IMR-90 (cell line): ENCODE data around the gene MRTFA. TPM values are rescaled to one million over a fixed set of nuclear protein-coding genes. Genes with fewer than 3 reads are reported as not detected.

ENCODE experiments used
- ATAC-seq: fragments of 200-7000 bp; cut with Tn5 transposase; 2 replicates; pipeline ENCODE4 v1.9.1; 2020; ENCODE audit warnings: low read depth, mild to moderate bottlenecking, moderate library complexity
- BruUV-seq: library from RNA; stranded (reverse); fragments of 400-500 nt; replicated peaks from 2 replicates; lab custom pipeline; 2021; lab: Mats Ljungman, UMichigan
- CTCF ChIA-PET: fragments of 300-600 bp; formaldehyde crosslinking; extraction: SDS; loops from one replicate; lab custom pipeline; 2021; ENCODE audit warnings: antibody characterized with exemption; lab: Yijun Ruan, JAX
- POLR2A ChIA-PET: fragments of 300-600 bp; sonication (Branson Sonifier 250); formaldehyde crosslinking; loops from one replicate; lab custom pipeline; 2022; ENCODE audit warnings: antibody characterized with exemption; ENCODE audit not compliant: unreplicated experiment; lab: Charles Lee
- DNase-seq: peaks from one replicate; pipeline ENCODE4 v3.0.0; 2013
- H2AFZ ChIP-seq: replicated peaks from 2 replicates; pipeline ENCODE3; 2013; ENCODE audit warnings: low read length, mild to moderate bottlenecking; ENCODE audit not compliant: poor library complexity
- H2AK5ac ChIP-seq: 2 replicates; pipeline ENCODE4 v1.6.1; 2013; ENCODE audit warnings: low read depth, low read length, inconsistent platforms
- H2AK9ac ChIP-seq: replicated peaks from 2 replicates; pipeline ENCODE3; 2013; ENCODE audit warnings: mild to moderate bottlenecking, low read depth, low read length, moderate library complexity; ENCODE audit not compliant: poor library complexity
- H2BK120ac ChIP-seq: 2 replicates; pipeline ENCODE4 v1.6.1; 2013; ENCODE audit warnings: low read depth, low read length, inconsistent platforms
- H2BK15ac ChIP-seq: 3 replicates; pipeline ENCODE4 v1.6.1; 2013; ENCODE audit warnings: low read depth, low read length, inconsistent platforms
- H2BK20ac ChIP-seq: 2 replicates; pipeline ENCODE4 v1.6.1; 2013; ENCODE audit warnings: low read depth, mild to moderate bottlenecking, inconsistent platforms, low read length, moderate library complexity
- H2BK5ac ChIP-seq: 2 replicates; pipeline ENCODE4 v1.6.1; 2013; ENCODE audit warnings: mild to moderate bottlenecking, low read depth, low read length, inconsistent platforms; ENCODE audit not compliant: poor library complexity, severe bottlenecking
- H3K14ac ChIP-seq: replicated peaks from 2 replicates; pipeline ENCODE4 v1.6.1; 2013; ENCODE audit warnings: low read depth, low read length, inconsistent platforms
- H3K18ac ChIP-seq: 2 replicates; pipeline ENCODE4 v1.6.1; 2013; ENCODE audit warnings: low read depth, low read length, control low read depth
- H3K23ac ChIP-seq: 2 replicates; pipeline ENCODE4 v1.6.1; 2013; ENCODE audit warnings: low read depth, low read length, inconsistent platforms
- H3K27ac ChIP-seq: 2 replicates; pipeline ENCODE4 v1.5.1; 2013; ENCODE audit warnings: mild to moderate bottlenecking, control low read depth, low read length; ENCODE audit not compliant: insufficient read depth
- H3K27me3 ChIP-seq: 2 replicates; pipeline ENCODE4 v1.6.1; 2013; ENCODE audit warnings: low read length; ENCODE audit not compliant: control insufficient read depth, insufficient read depth
- H3K36me3 ChIP-seq: 2 replicates; pipeline ENCODE4 v1.6.1; 2013; ENCODE audit warnings: low read length, mixed read lengths; ENCODE audit not compliant: control insufficient read depth, insufficient read depth
- H3K4ac ChIP-seq: 2 replicates; pipeline ENCODE4 v1.6.1; 2013; ENCODE audit warnings: low read depth, low read length, inconsistent platforms
- H3K4me1 ChIP-seq: 2 replicates; pipeline ENCODE4 v1.6.1; 2013; ENCODE audit warnings: low read length, mixed read lengths; ENCODE audit not compliant: control insufficient read depth, insufficient read depth
- H3K4me2 ChIP-seq: 2 replicates; pipeline ENCODE4 v1.6.1; 2013; ENCODE audit warnings: low read depth, mild to moderate bottlenecking, control low read depth, low read length, moderate library complexity
- H3K4me3 ChIP-seq: 2 replicates; pipeline ENCODE4 v1.5.1; 2013; ENCODE audit warnings: low read depth, mild to moderate bottlenecking, control low read depth, low read length, moderate library complexity; ENCODE audit not compliant: insufficient read depth
- H3K56ac ChIP-seq: 2 replicates; pipeline ENCODE4 v1.6.1; 2013; ENCODE audit warnings: low read length, inconsistent platforms; ENCODE audit not compliant: insufficient read depth; ENCODE audit errors: extremely low read depth
- H3K79me1 ChIP-seq, 2 experiments: 2 replicates each; pipeline ENCODE4 v1.6.1; 2013; ENCODE audit warnings: low read length in 2 of 2, inconsistent platforms in 1 of 2, low read depth in 1 of 2
- H3K9ac ChIP-seq: 2 replicates; pipeline ENCODE4 v1.6.1; 2013; ENCODE audit warnings: low read depth, low read length, control low read depth
- H3K9me1 ChIP-seq: 2 replicates; pipeline ENCODE4 v1.6.1; 2013; ENCODE audit warnings: low read length, inconsistent platforms; ENCODE audit not compliant: insufficient read depth
- H3K9me3 ChIP-seq: 2 replicates; pipeline ENCODE4 v1.6.1; 2013; ENCODE audit warnings: low read length; ENCODE audit not compliant: control insufficient read depth, insufficient read depth
- H4K20me1 ChIP-seq: 2 replicates; pipeline ENCODE4 v1.6.1; 2013; ENCODE audit warnings: low read length, inconsistent platforms; ENCODE audit not compliant: insufficient read depth
- H4K5ac ChIP-seq: 2 replicates; pipeline ENCODE4 v1.6.1; 2013; ENCODE audit warnings: mild to moderate bottlenecking, low read depth, low read length, control low read depth
- H4K8ac ChIP-seq, 2 experiments: 2 replicates each; pipeline ENCODE4 v1.6.1; 2013; ENCODE audit warnings: low read depth in 2 of 2, low read length in 2 of 2, control low read depth in 1 of 2, inconsistent platforms in 1 of 2
- H4K91ac ChIP-seq: 2 replicates; pipeline ENCODE4 v1.6.1; 2013; ENCODE audit warnings: low read depth, low read length, inconsistent platforms; ENCODE audit not compliant: insufficient read depth
- BHLHE40 ChIP-seq: fragments of 150-350 bp; IDR thresholded peaks from 2 replicates; pipeline ENCODE4 v1.6.1; 2016; ENCODE audit warnings: mild to moderate bottlenecking, low read depth, low read length
- CEBPB ChIP-seq: IDR thresholded peaks from 2 replicates; pipeline ENCODE4 v1.6.1; 2012; ENCODE audit warnings: low read depth, low read length, improper control_type of control experiment
- CHD1 ChIP-seq: IDR thresholded peaks from 2 replicates; pipeline ENCODE4 v1.6.1; 2012; ENCODE audit warnings: low read depth, low read length, improper control_type of control experiment
- FOS ChIP-seq: fragments of 150-350 bp; IDR thresholded peaks from 2 replicates; pipeline ENCODE4 v1.6.1; 2016; ENCODE audit warnings: low read depth, low read length
- MAFK ChIP-seq: IDR thresholded peaks from 2 replicates; pipeline ENCODE4 v1.6.1; 2012; ENCODE audit warnings: low read depth, low read length, improper control_type of control experiment
- MAZ ChIP-seq: IDR thresholded peaks from 2 replicates; pipeline ENCODE4 v1.6.1; 2012; ENCODE audit warnings: low read depth, mild to moderate bottlenecking, low read length, improper control_type of control experiment, moderate library complexity, borderline replicate concordance
- MXI1 ChIP-seq: IDR thresholded peaks from 2 replicates; pipeline ENCODE4 v1.6.1; 2012; ENCODE audit warnings: low read depth, mild to moderate bottlenecking, low read length, moderate library complexity, borderline replicate concordance
- NFE2L2 ChIP-seq: fragments of 150-350 bp; IDR thresholded peaks from 2 replicates; pipeline ENCODE4 v1.6.1; 2016; ENCODE audit warnings: low read depth, mild to moderate bottlenecking, low read length
- POLR2A ChIP-seq: IDR thresholded peaks from 2 replicates; pipeline ENCODE4 v1.6.1; 2012; ENCODE audit warnings: mild to moderate bottlenecking, low read depth, low read length
- RAD21 ChIP-seq: IDR thresholded peaks from 2 replicates; pipeline ENCODE4 v1.6.1; 2012; ENCODE audit warnings: low read length, improper control_type of control experiment
- RCOR1 ChIP-seq: IDR thresholded peaks from 2 replicates; pipeline ENCODE4 v1.6.1; 2012; ENCODE audit warnings: mild to moderate bottlenecking, low read length, improper control_type of control experiment; ENCODE audit not compliant: insufficient replicate concordance
- RFX5 ChIP-seq: IDR thresholded peaks from 2 replicates; pipeline ENCODE4 v1.8.0; 2012; ENCODE audit warnings: low read depth, mild to moderate bottlenecking, low read length, moderate library complexity
- SMC3 ChIP-seq: fragments of 150-350 bp; IDR thresholded peaks from 2 replicates; pipeline ENCODE4 v1.6.1; 2016; ENCODE audit warnings: low read depth, mild to moderate bottlenecking, antibody characterized with exemption, low read length, moderate library complexity
- WGBS, 2 experiments: methylation state at CpG; one replicate each; pipeline versions ENCODE4 v1.1.5 to v1.1.7; 2013; ENCODE audit warnings: missing lambda C conversion rate in 2 of 2; ENCODE audit not compliant: insufficient read length in 1 of 2; ENCODE audit errors: extremely low coverage in 2 of 2; 5-methylcytosine and 5-hydroxymethylcytosine counted together
- dilution Hi-C: fragments of 300-500 bp; cut with HindIII; formaldehyde crosslinking; loops from one replicate; pipeline ENCODE4 v1.14.3; 2018; ENCODE audit warnings: low sequenced_read_pairs; ENCODE audit not compliant: unreplicated experiment
- in situ Hi-C: fragments of 300-500 bp; cut with MboI; formaldehyde crosslinking; loops from 3 replicates; pipeline ENCODE4 v1.14.3; 2019; ENCODE audit warnings: low sequenced_read_pairs, inconsistent platforms, mixed read lengths
- intact Hi-C: fragments of 100-400 bp; cut with micrococcal nuclease; formaldehyde crosslinking; loops from 2 replicates; pipeline ENCODE4 v1.10.0; 2022
- polyA plus RNA-seq, 3 experiments: library from polyadenylated mRNA; depleted of rRNA; stranded (reverse); fragments of >200 nt; gene quantifications; 2 replicates each; pipeline ENCODE4 v1.2.3, GENCODE V29; 2012; ENCODE audit warnings: low replicate concordance in 1 of 3
- total RNA-seq: library from RNA; depleted of rRNA; stranded (reverse); fragments of >200 nt; gene quantifications from 2 replicates; pipeline ENCODE4 v1.2.3, GENCODE V29; 2012
- TF ChIP-seq, protein P1 (sequence below): conservative IDR thresholded peaks from 2 replicates; pipeline ENCODE4 v1.5.1; 2012; ENCODE audit warnings: mild to moderate bottlenecking, low read depth, low read length, improper control_type of control experiment
- TF ChIP-seq, protein P2 (sequence below): fragments of 150-350 bp; IDR thresholded peaks from 2 replicates; pipeline ENCODE4 v1.6.1; 2016; ENCODE audit warnings: low read depth, mild to moderate bottlenecking, low read length, moderate library complexity, borderline replicate concordance
- TF ChIP-seq, protein P3 (sequence below): fragments of 150-350 bp; IDR thresholded peaks from 2 replicates; pipeline ENCODE4 v1.6.1; 2017; ENCODE audit warnings: mild to moderate bottlenecking, antibody characterized with exemption, low read length, low read depth

MRTFA gene
- total and polyA plus RNA-seq, 2 of the 4 experiments (the other 2 are of a cell fraction), result 12.5 to 17.2 TPM

DNA sequence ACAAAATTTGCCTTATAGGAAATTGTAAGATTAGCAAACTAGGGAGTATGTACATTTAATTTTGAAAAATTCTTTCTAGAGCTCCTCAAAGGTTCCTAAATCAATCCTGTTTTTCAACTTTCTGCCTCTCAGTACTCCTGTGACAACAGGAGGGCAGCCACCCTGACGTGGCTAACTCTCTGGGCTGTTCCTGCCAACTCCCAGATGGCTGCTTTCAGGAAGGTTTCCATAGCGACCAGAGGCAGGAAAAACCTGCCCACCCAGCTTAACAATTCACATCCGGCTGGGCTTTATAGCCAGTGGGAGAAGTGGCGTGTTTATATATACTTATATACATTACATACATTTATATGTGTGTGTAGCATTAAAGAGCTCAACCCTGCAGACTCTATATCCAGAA, 239.6 kb downstream of the MRTFA start:
- H2BK20ac ChIP-seq, result no peak overlapping the region
- peak overlapping the region; percentile 33 to 82; a peak in 2 of 4 replicates for H4K8ac ChIP-seq
- H3K27ac ChIP-seq, result no peak overlapping the region
- no peak overlapping the region for H2BK120ac ChIP-seq
- H4K5ac ChIP-seq, result no peak overlapping the region
- no peak overlapping the region for H3K14ac ChIP-seq
- no peak overlapping the region for H2AK5ac ChIP-seq
- H2BK15ac ChIP-seq, result no peak overlapping the region
- dilution Hi-C loops (no loop called here), in situ Hi-C loops (no loop called here), intact Hi-C loops (no loop called here)
- no peak overlapping the region for H3K23ac ChIP-seq
- no peaks in the 10 kb centered on the region for H3K27me3 ChIP-seq
- no peak overlapping the region for H3K4me2 ChIP-seq
- no peak overlapping the region for H3K4me3 ChIP-seq
- peaks cover 10% of the 10 kb centered on the region for H3K36me3 ChIP-seq
- TF ChIP-seq, protein P1, sequence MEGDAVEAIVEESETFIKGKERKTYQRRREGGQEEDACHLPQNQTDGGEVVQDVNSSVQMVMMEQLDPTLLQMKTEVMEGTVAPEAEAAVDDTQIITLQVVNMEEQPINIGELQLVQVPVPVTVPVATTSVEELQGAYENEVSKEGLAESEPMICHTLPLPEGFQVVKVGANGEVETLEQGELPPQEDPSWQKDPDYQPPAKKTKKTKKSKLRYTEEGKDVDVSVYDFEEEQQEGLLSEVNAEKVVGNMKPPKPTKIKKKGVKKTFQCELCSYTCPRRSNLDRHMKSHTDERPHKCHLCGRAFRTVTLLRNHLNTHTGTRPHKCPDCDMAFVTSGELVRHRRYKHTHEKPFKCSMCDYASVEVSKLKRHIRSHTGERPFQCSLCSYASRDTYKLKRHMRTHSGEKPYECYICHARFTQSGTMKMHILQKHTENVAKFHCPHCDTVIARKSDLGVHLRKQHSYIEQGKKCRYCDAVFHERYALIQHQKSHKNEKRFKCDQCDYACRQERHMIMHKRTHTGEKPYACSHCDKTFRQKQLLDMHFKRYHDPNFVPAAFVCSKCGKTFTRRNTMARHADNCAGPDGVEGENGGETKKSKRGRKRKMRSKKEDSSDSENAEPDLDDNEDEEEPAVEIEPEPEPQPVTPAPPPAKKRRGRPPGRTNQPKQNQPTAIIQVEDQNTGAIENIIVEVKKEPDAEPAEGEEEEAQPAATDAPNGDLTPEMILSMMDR, result no peak
- TF ChIP-seq RFX5, result no peak
- TF ChIP-seq BHLHE40, result no peak
- TF ChIP-seq CEBPB, result no peak
- no peak for TF ChIP-seq CHD1
- no peak for TF ChIP-seq MAFK
- TF ChIP-seq, protein P2, sequence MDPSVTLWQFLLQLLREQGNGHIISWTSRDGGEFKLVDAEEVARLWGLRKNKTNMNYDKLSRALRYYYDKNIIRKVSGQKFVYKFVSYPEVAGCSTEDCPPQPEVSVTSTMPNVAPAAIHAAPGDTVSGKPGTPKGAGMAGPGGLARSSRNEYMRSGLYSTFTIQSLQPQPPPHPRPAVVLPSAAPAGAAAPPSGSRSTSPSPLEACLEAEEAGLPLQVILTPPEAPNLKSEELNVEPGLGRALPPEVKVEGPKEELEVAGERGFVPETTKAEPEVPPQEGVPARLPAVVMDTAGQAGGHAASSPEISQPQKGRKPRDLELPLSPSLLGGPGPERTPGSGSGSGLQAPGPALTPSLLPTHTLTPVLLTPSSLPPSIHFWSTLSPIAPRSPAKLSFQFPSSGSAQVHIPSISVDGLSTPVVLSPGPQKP, result no peak
- no peak for TF ChIP-seq FOS
- no peak for TF ChIP-seq RAD21
- TF ChIP-seq POLR2A, result no peak
- TF ChIP-seq, protein P3, sequence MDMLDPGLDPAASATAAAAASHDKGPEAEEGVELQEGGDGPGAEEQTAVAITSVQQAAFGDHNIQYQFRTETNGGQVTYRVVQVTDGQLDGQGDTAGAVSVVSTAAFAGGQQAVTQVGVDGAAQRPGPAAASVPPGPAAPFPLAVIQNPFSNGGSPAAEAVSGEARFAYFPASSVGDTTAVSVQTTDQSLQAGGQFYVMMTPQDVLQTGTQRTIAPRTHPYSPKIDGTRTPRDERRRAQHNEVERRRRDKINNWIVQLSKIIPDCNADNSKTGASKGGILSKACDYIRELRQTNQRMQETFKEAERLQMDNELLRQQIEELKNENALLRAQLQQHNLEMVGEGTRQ, result no peak
- TF ChIP-seq MAZ, result no peak
- no peak for TF ChIP-seq MXI1
- TF ChIP-seq SMC3, result no peak
- TF ChIP-seq RCOR1, result no peak
- no peak for TF ChIP-seq NFE2L2
- CTCF ChIA-PET, result no interaction called here
- H3K18ac ChIP-seq, result no peak overlapping the region
- no peak overlapping the region for H4K91ac ChIP-seq
- peak overlapping the region; percentile 59 for H2AFZ ChIP-seq
- H3K79me1 ChIP-seq, result peaks cover 32 to 66% of the 10 kb centered on the region in 2 experiments
- H3K9me1 ChIP-seq, result peaks cover 13% of the 10 kb centered on the region
- no TSS peak for BruUV-seq
- no peak overlapping the region for H3K9ac ChIP-seq
- WGBS, 2 experiments, result no CpG with 5 or more reads among the region's 4 CpGs
- H3K56ac ChIP-seq, result no peak overlapping the region
- POLR2A ChIA-PET, result interaction anchor here (0.6 kb wide), 1 partner anchor 24 kb away, joined by 4 read pairs; no protein-coding TSS in a partner anchor
- H4K20me1 ChIP-seq, result peaks cover 9% of the 10 kb centered on the region
- no peaks in the 10 kb centered on the region for H3K9me3 ChIP-seq
- H2AK9ac ChIP-seq, result no peak overlapping the region
- DNase-seq, result peak; percentile 88
- peak; percentile 70 for ATAC-seq
- peaks cover 8% of the 10 kb centered on the region for H3K4me1 ChIP-seq
- H2BK5ac ChIP-seq, result peak overlapping the region; percentile 18
- H3K4ac ChIP-seq, result no peak overlapping the region
